ENCODE results near the gene FUT7. TPM values are rescaled to one million over a fixed set of nuclear protein-coding genes. Genes with fewer than 3 reads are reported as not detected.

The FUT7 gene
- total and polyA plus RNA-seq, 2 of the 13 experiments (the other 11 are each of a cell fraction or from before 2014, with no cell fraction given): 0.05 TPM; not detected in 1

DNA sequence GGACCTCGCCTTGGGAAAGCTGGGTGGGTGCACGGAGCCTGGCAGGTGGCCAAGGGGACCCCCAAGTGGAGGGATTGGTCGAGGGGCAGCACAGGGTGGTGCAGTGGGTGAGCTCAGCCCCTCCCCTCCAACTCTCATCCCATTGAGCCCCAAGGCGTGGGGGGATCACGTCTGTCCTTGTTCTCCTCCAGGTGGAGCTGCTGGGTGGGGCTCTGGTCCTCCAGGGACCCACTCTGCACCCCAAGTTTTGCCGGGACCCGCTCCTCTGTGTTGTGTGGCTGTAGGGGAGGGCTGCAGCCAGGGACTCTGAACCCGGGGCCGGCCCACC, 3.6 kb upstream of the FUT7 start (continued):
- TF ChIP-seq, protein P1, sequence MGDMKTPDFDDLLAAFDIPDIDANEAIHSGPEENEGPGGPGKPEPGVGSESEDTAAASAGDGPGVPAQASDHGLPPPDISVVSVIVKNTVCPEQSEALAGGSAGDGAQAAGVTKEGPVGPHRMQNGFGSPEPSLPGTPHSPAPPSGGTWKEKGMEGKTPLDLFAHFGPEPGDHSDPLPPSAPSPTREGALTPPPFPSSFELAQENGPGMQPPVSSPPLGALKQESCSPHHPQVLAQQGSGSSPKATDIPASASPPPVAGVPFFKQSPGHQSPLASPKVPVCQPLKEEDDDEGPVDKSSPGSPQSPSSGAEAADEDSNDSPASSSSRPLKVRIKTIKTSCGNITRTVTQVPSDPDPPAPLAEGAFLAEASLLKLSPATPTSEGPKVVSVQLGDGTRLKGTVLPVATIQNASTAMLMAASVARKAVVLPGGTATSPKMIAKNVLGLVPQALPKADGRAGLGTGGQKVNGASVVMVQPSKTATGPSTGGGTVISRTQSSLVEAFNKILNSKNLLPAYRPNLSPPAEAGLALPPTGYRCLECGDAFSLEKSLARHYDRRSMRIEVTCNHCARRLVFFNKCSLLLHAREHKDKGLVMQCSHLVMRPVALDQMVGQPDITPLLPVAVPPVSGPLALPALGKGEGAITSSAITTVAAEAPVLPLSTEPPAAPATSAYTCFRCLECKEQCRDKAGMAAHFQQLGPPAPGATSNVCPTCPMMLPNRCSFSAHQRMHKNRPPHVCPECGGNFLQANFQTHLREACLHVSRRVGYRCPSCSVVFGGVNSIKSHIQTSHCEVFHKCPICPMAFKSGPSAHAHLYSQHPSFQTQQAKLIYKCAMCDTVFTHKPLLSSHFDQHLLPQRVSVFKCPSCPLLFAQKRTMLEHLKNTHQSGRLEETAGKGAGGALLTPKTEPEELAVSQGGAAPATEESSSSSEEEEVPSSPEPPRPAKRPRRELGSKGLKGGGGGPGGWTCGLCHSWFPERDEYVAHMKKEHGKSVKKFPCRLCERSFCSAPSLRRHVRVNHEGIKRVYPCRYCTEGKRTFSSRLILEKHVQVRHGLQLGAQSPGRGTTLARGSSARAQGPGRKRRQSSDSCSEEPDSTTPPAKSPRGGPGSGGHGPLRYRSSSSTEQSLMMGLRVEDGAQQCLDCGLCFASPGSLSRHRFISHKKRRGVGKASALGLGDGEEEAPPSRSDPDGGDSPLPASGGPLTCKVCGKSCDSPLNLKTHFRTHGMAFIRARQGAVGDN (CRISPR knock-in tag; IDR thresholded peaks at IDR 0.05): peak; percentile 51; the same call in 1 of the 2 replicates
- TF ChIP-seq BRD4 (CRISPR knock-in tag; IDR thresholded peaks at IDR 0.05) (peak; percentile 30; the same call in 1 of the 2 replicates), MEIS1 (CRISPR knock-in tag; IDR thresholded peaks at IDR 0.05; ENCODE audit: borderline replicate concordance) (0 out of 2 replicates have a peak, but pooled peaks have one; percentile 27), NFKBIZ (CRISPR knock-in tag; IDR thresholded peaks at IDR 0.05) (no peak), AGO1 (IDR thresholded peaks at IDR 0.05; ENCODE audit: low read depth, low read length, poor library complexity, severe bottlenecking) (peak; percentile 0), MAZ (IDR thresholded peaks at IDR 0.05; ENCODE audit: borderline replicate concordance, low read depth, low read length) (no peak), MAZ (CRISPR knock-in tag; IDR thresholded peaks at IDR 0.05; ENCODE audit: low read depth) (peak; percentile 55; the same call in 1 of the 2 replicates), EED (CRISPR knock-in tag; IDR thresholded peaks at IDR 0.05) (peak; percentile 77; the same call in 1 of the 2 replicates)
